ENCODE results near the gene KYNU.
A peak's percentile ranks its signal among the peaks of the same experiment; 100 is the strongest.

Gene KYNU

DNA sequence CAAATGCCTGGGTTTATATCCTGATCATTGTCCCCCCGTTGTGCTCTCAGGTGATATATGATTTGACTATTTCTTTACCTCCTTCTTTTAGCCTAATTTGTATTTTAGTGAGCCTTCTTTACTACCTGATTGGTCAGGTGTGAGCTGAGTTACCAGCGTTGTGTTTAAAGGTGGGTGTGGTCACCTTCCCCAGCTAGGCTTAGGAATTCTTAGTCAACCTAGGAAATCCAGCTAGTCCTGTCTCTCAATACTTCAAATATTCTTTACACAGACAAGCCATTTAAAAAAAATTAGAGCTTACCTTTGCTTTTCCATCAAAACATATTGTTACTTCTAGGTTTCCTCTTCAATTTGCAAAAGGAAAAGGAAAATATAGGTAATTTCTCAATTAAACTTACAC is 30.2 kb downstream of the KYNU start:
- Histone ChIP-seq H3K27me3 (replicated peaks in 2 of 5; ENCODE audit: control insufficient read depth in 4 of 5, insufficient read depth in 5 of 5, low read length in 4 of 5) (no peaks in the 10 kb centered on the region), H3K9me3 (ENCODE audit: control extremely low read depth in 1 of 5, control insufficient read depth in 4 of 5, insufficient read depth in 2 of 5, low read depth in 1 of 5, low read length in 4 of 5) (no peaks in the 10 kb centered on the region), H3K27ac (ENCODE audit: insufficient read depth in 1 of 2, low read depth in 1 of 2, low read length in 2 of 2, poor library complexity in 1 of 2, severe bottlenecking in 2 of 2) (no peak overlapping the region), H3K36me3 (ENCODE audit: control insufficient read depth in 4 of 4, insufficient read depth in 4 of 4, low read length in 3 of 4) (no peaks in the 10 kb centered on the region), H3K4me3 (ENCODE audit: control insufficient read depth in 1 of 7, extremely low read depth in 1 of 7, insufficient read depth in 4 of 7, low read depth in 2 of 7, low read length in 6 of 7) (no peak overlapping the region), H3K4me1 (ENCODE audit: control extremely low read depth in 1 of 4, control insufficient read depth in 4 of 4, insufficient read depth in 4 of 4, low read length in 3 of 4) (no peaks in the 10 kb centered on the region)
- ChIA-PET CTCF (interaction anchor here (0.6 kb wide), 1 partner anchor 397 kb away, joined by 3 read pairs; no protein-coding TSS in a partner anchor), POLR2A (interaction anchor here (0.6 kb wide), 1 partner anchor 84 kb away, joined by 3 read pairs; no protein-coding TSS in a partner anchor)
- WGBS (ENCODE audit: insufficient coverage) = no CpG with 5 or more reads among the region's 2 CpGs
- no peak for DNase-seq

DNA sequence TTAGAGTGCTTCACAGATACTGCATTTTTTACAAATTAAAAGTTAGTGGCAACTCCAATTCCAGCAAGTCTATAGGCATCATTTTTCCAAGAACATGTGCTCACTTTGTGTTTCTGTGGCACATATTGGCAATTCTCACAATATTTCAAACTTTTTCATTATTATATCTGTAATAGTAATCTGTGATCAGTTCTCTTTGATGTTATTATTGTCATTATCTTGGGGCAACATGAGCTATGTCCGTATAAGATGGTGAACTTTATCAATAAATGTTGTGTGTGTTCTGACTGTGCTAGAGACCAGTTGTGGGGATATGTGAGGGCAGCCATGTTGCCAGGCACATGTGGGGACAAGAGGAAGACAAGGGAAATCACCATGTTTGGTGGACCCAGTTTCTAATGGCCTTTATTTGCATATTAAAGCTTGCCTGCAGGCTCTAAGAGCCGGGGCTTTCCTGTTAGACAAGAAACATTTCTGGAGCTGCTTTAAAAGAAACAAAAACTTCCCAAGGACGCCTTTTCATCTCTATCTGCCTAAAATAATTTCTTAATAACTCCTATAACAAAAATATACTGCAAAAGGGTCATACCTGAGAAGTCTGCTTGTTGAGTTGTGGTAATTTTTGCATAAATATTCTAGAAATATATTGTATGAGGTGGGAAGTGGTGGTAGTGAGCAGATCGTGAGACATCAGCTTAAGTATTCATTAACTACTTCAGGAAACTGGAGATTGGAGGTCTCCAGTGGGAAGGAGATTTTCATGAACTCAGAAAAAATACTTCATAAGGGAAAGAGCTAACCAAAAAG is 37.2 kb downstream of the KYNU start:
- Histone ChIP-seq H3K27me3 (replicated peaks in 2 of 5; ENCODE audit: control insufficient read depth in 4 of 5, insufficient read depth in 5 of 5, low read length in 4 of 5) (no peaks in the 10 kb centered on the region), H3K9me3 (ENCODE audit: control extremely low read depth in 1 of 5, control insufficient read depth in 4 of 5, insufficient read depth in 2 of 5, low read depth in 1 of 5, low read length in 4 of 5) (peaks cover 0 to 3% (median 0%) of the 10 kb centered on the region in 5 experiments), H3K36me3 (ENCODE audit: control insufficient read depth in 4 of 4, insufficient read depth in 4 of 4, low read length in 3 of 4) (no peaks in the 10 kb centered on the region), H3K4me3 (ENCODE audit: control insufficient read depth in 1 of 7, extremely low read depth in 1 of 7, insufficient read depth in 4 of 7, low read depth in 2 of 7, low read length in 6 of 7) (no peak overlapping the region), H3K27ac (ENCODE audit: insufficient read depth in 1 of 2, low read depth in 1 of 2, low read length in 2 of 2, poor library complexity in 1 of 2, severe bottlenecking in 2 of 2) (no peak overlapping the region), H3K4me1 (ENCODE audit: control extremely low read depth in 1 of 4, control insufficient read depth in 4 of 4, insufficient read depth in 4 of 4, low read length in 3 of 4) (no peaks in the 10 kb centered on the region)
- WGBS (ENCODE audit: insufficient coverage) = 86% methylated on average over 2 of the region's 4 CpGs
- ChIA-PET CTCF (interaction anchor here (0.9 kb wide), 1 partner anchor 10 kb away, joined by 3 read pairs; no protein-coding TSS in a partner anchor), POLR2A (no interaction called here)
- no peak for DNase-seq

GRCh38 chr2:142915502-142915901 is 38.0 kb downstream of the KYNU start:
- Histone ChIP-seq H3K4me3 (ENCODE audit: control insufficient read depth in 1 of 7, extremely low read depth in 1 of 7, insufficient read depth in 4 of 7, low read depth in 2 of 7, low read length in 6 of 7) (no peak overlapping the region), H3K9me3 (ENCODE audit: control extremely low read depth in 1 of 5, control insufficient read depth in 4 of 5, insufficient read depth in 2 of 5, low read depth in 1 of 5, low read length in 4 of 5) (peaks cover 0 to 3% (median 0%) of the 10 kb centered on the region in 5 experiments), H3K27ac (ENCODE audit: insufficient read depth in 1 of 2, low read depth in 1 of 2, low read length in 2 of 2, poor library complexity in 1 of 2, severe bottlenecking in 2 of 2) (no peak overlapping the region), H3K36me3 (ENCODE audit: control insufficient read depth in 4 of 4, insufficient read depth in 4 of 4, low read length in 3 of 4) (no peaks in the 10 kb centered on the region), H3K4me1 (ENCODE audit: control extremely low read depth in 1 of 4, control insufficient read depth in 4 of 4, insufficient read depth in 4 of 4, low read length in 3 of 4) (no peaks in the 10 kb centered on the region), H3K27me3 (replicated peaks in 2 of 5; ENCODE audit: control insufficient read depth in 4 of 5, insufficient read depth in 5 of 5, low read length in 4 of 5) (no peaks in the 10 kb centered on the region)
- POLR2A ChIA-PET = no interaction called here
- WGBS (ENCODE audit: insufficient coverage) = no CpG with 5 or more reads among the region's 1 CpG
- no peak for DNase-seq
- CTCF ChIA-PET = interaction anchor here (0.9 kb wide), 1 partner anchor 10 kb away, joined by 3 read pairs; no protein-coding TSS in a partner anchor

GRCh38 chr2:142918624-142919023 is 41.2 kb downstream of the KYNU start:
- CTCF ChIA-PET = interaction anchor here (1.1 kb wide), 1 partner anchor 26 kb away, joined by 3 read pairs; no protein-coding TSS in a partner anchor

GRCh38 chr2:142920571-142920970 is 43.1 kb downstream of the KYNU start:
- Histone ChIP-seq H3K4me1 (ENCODE audit: control extremely low read depth in 1 of 4, control insufficient read depth in 4 of 4, insufficient read depth in 4 of 4, low read length in 3 of 4) (no peaks in the 10 kb centered on the region), H3K36me3 (ENCODE audit: control insufficient read depth in 4 of 4, insufficient read depth in 4 of 4, low read length in 3 of 4) (no peaks in the 10 kb centered on the region), H3K27me3 (replicated peaks in 2 of 5; ENCODE audit: control insufficient read depth in 4 of 5, insufficient read depth in 5 of 5, low read length in 4 of 5) (no peaks in the 10 kb centered on the region), H3K4me3 (ENCODE audit: control insufficient read depth in 1 of 7, extremely low read depth in 1 of 7, insufficient read depth in 4 of 7, low read depth in 2 of 7, low read length in 6 of 7) (no peak overlapping the region), H3K27ac (ENCODE audit: insufficient read depth in 1 of 2, low read depth in 1 of 2, low read length in 2 of 2, poor library complexity in 1 of 2, severe bottlenecking in 2 of 2) (no peak overlapping the region), H3K9me3 (ENCODE audit: control extremely low read depth in 1 of 5, control insufficient read depth in 4 of 5, insufficient read depth in 2 of 5, low read depth in 1 of 5, low read length in 4 of 5) (no peaks in the 10 kb centered on the region)
- DNase-seq = no peak
- ChIA-PET POLR2A (no interaction called here), CTCF (no interaction called here)
- 100% methylated on average over 2 of the region's 3 CpGs for WGBS (ENCODE audit: insufficient coverage)

More at GRCh38 chr2:142918624-142919023, 41.2 kb downstream of the KYNU start:
- Histone ChIP-seq H3K27ac (ENCODE audit: insufficient read depth in 1 of 2, low read depth in 1 of 2, low read length in 2 of 2, poor library complexity in 1 of 2, severe bottlenecking in 2 of 2) (no peak overlapping the region), H3K27me3 (replicated peaks in 2 of 5; ENCODE audit: control insufficient read depth in 4 of 5, insufficient read depth in 5 of 5, low read length in 4 of 5) (no peaks in the 10 kb centered on the region), H3K9me3 (ENCODE audit: control extremely low read depth in 1 of 5, control insufficient read depth in 4 of 5, insufficient read depth in 2 of 5, low read depth in 1 of 5, low read length in 4 of 5) (peaks cover 0 to 3% (median 0%) of the 10 kb centered on the region in 5 experiments), H3K4me3 (ENCODE audit: control insufficient read depth in 1 of 7, extremely low read depth in 1 of 7, insufficient read depth in 4 of 7, low read depth in 2 of 7, low read length in 6 of 7) (no peak overlapping the region), H3K4me1 (ENCODE audit: control extremely low read depth in 1 of 4, control insufficient read depth in 4 of 4, insufficient read depth in 4 of 4, low read length in 3 of 4) (no peaks in the 10 kb centered on the region), H3K36me3 (ENCODE audit: control insufficient read depth in 4 of 4, insufficient read depth in 4 of 4, low read length in 3 of 4) (no peaks in the 10 kb centered on the region)
- no peak for DNase-seq
- POLR2A ChIA-PET = no interaction called here

DNA sequence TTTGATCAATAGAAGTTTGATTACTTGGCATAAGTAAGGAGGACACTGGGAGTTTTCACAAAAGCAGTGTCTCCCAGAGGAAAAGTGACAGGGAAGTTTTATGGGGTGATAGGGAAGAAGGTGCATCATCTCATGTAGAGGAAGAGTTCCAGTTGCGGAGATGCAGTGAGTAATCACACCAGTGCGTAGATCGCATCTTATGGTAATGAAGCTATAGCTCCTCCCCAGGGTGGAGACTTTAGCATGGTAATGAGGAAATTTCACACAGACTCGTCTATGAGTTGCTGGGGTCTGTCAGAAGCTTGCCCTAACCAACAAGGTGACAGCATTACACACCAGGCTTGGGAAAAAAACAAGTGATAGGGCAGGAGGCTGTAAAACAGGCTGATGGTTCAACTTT is 49.0 kb downstream of the KYNU start:
- H3K27ac ChIP-seq (ENCODE audit: insufficient read depth in 1 of 2, low read depth in 1 of 2, low read length in 2 of 2, poor library complexity in 1 of 2, severe bottlenecking in 2 of 2) = no peak overlapping the region
- ChIA-PET POLR2A (no interaction called here), CTCF (interaction anchor here (1.1 kb wide), 1 partner anchor 35 kb away, joined by 3 read pairs; no protein-coding TSS in a partner anchor)
- no peaks in the 10 kb centered on the region for H3K4me1 ChIP-seq (ENCODE audit: control extremely low read depth in 1 of 4, control insufficient read depth in 4 of 4, insufficient read depth in 4 of 4, low read length in 3 of 4)
- H3K4me3 ChIP-seq (ENCODE audit: control insufficient read depth in 1 of 7, extremely low read depth in 1 of 7, insufficient read depth in 4 of 7, low read depth in 2 of 7, low read length in 6 of 7) = no peak overlapping the region
- H3K9me3 ChIP-seq (ENCODE audit: control extremely low read depth in 1 of 5, control insufficient read depth in 4 of 5, insufficient read depth in 2 of 5, low read depth in 1 of 5, low read length in 4 of 5) = peaks cover 0 to 2% (median 0%) of the 10 kb centered on the region in 5 experiments
- H3K36me3 ChIP-seq (ENCODE audit: control insufficient read depth in 4 of 4, insufficient read depth in 4 of 4, low read length in 3 of 4) = no peaks in the 10 kb centered on the region
- no peaks in the 10 kb centered on the region for H3K27me3 ChIP-seq (replicated peaks in 2 of 5; ENCODE audit: control insufficient read depth in 4 of 5, insufficient read depth in 5 of 5, low read length in 4 of 5)
- 100% methylated on average over 4 of the region's 4 CpGs for WGBS (ENCODE audit: insufficient coverage)
- DNase-seq = no peak

GRCh38 chr2:142930835-142931398 is 53.5 kb downstream of the KYNU start:
- Histone ChIP-seq H3K4me3 (ENCODE audit: control insufficient read depth in 1 of 7, extremely low read depth in 1 of 7, insufficient read depth in 4 of 7, low read depth in 2 of 7, low read length in 6 of 7) (no peak overlapping the region), H3K9me3 (ENCODE audit: control extremely low read depth in 1 of 5, control insufficient read depth in 4 of 5, insufficient read depth in 2 of 5, low read depth in 1 of 5, low read length in 4 of 5) (peaks cover 0 to 2% (median 0%) of the 10 kb centered on the region in 5 experiments), H3K27me3 (replicated peaks in 2 of 5; ENCODE audit: control insufficient read depth in 4 of 5, insufficient read depth in 5 of 5, low read length in 4 of 5) (no peaks in the 10 kb centered on the region), H3K27ac (ENCODE audit: insufficient read depth in 1 of 2, low read depth in 1 of 2, low read length in 2 of 2, poor library complexity in 1 of 2, severe bottlenecking in 2 of 2) (peak overlapping the region in 1 of 2 experiments; percentile 51), H3K4me1 (ENCODE audit: control extremely low read depth in 1 of 4, control insufficient read depth in 4 of 4, insufficient read depth in 4 of 4, low read length in 3 of 4) (no peaks in the 10 kb centered on the region), H3K36me3 (ENCODE audit: control insufficient read depth in 4 of 4, insufficient read depth in 4 of 4, low read length in 3 of 4) (no peaks in the 10 kb centered on the region)
- 98% methylated on average over 22 of the region's 22 CpGs for WGBS (ENCODE audit: insufficient coverage)
- POLR2A ChIA-PET = no interaction called here
- no peak for DNase-seq
- CTCF ChIA-PET = no interaction called here
